ENCODE measurements around the gene ANGPT4. TPM values are rescaled to one million over a fixed set of nuclear protein-coding genes. Genes with fewer than 3 reads are reported as not detected.
"Not testable (repeated sequence)": the region's sequence is repeated elsewhere in the genome, so short reads cannot be mapped to it uniquely, and the experiment has no call there.

Gene ANGPT4
- total RNA-seq, 1 donor from 2014 or later = not detected

GRCh38 chr20:830011-830521, 86.1 kb downstream of the ANGPT4 start:
- DNase-seq (ENCODE audit: low read depth) = no peak
- H3K4me3 ChIP-seq (ENCODE audit: low read depth, low read length) = no peak overlapping the region
- no peak for TF ChIP-seq CTCF (conservative IDR thresholded peaks at IDR 0.05; ENCODE audit: low read depth, low read length)

- no peak for DNase-seq (ENCODE audit: low read depth)
- H3K4me3 ChIP-seq (ENCODE audit: low read depth, low read length) = no peak overlapping the region
- TF ChIP-seq CTCF (conservative IDR thresholded peaks at IDR 0.05; ENCODE audit: low read depth, low read length) = no peak
Observed at GRCh38 chr20:829551-829950, 86.6 kb downstream of the ANGPT4 start.

GRCh38 chr20:828987-829386, 87.1 kb downstream of the ANGPT4 start:
- no peak for TF ChIP-seq CTCF (conservative IDR thresholded peaks at IDR 0.05; ENCODE audit: low read depth, low read length)
- no peak overlapping the region for H3K4me3 ChIP-seq (ENCODE audit: low read depth, low read length)
- no peak for DNase-seq (ENCODE audit: low read depth)

GRCh38 chr20:827981-828380, 88.2 kb downstream of the ANGPT4 start:
- DNase-seq (ENCODE audit: low read depth); H3K4me3 ChIP-seq (ENCODE audit: low read depth, low read length): not testable (repeated sequence)

- no peak overlapping the region for H3K4me3 ChIP-seq (ENCODE audit: low read depth, low read length)
- no peak for TF ChIP-seq CTCF (conservative IDR thresholded peaks at IDR 0.05; ENCODE audit: low read depth, low read length)
- no peak for DNase-seq (ENCODE audit: low read depth)
Observed at GRCh38 chr20:826695-827323, 89.3 kb downstream of the ANGPT4 start.

GRCh38 chr20:825710-826421, 90.3 kb downstream of the ANGPT4 start:
- no peak for DNase-seq (ENCODE audit: low read depth)
- TF ChIP-seq CTCF (conservative IDR thresholded peaks at IDR 0.05; ENCODE audit: low read depth, low read length) = no peak
- H3K4me3 ChIP-seq (ENCODE audit: low read depth, low read length) = no peak overlapping the region

- H3K4me3 ChIP-seq (ENCODE audit: low read depth, low read length) = no peak overlapping the region
- no peak for DNase-seq (ENCODE audit: low read depth)
- TF ChIP-seq CTCF (conservative IDR thresholded peaks at IDR 0.05; ENCODE audit: low read depth, low read length) = no peak
Observed at GRCh38 chr20:824916-825315, 91.2 kb downstream of the ANGPT4 start.

Data from epithelial cell of proximal tubule (primary cell).